HG02884 (cell line): Measurements from ENCODE around the gene ZBED6.

Experiments
- ATAC-seq: cut with Tn5 transposase; IDR thresholded peaks from one replicate; pipeline ENCODE4 v1.9.1; 2021; ENCODE audit warnings: mild to moderate bottlenecking, moderate library complexity; ENCODE audit not compliant: unreplicated experiment

ZBED6 gene

GRCh38 chr1:203839081-203839480, 43.7 kb downstream of the ZBED6 start:
- ATAC-seq = no peak

- no peak for ATAC-seq
Measured at GRCh38 chr1:203840208-203840808, 44.9 kb downstream of the ZBED6 start.

- no peak for ATAC-seq
Measured at GRCh38 chr1:203842559-203842876, 47.1 kb downstream of the ZBED6 start.

- ATAC-seq = no peak
Measured at GRCh38 chr1:203843435-203843834, 48.0 kb downstream of the ZBED6 start.
